Duodenal mucosa (tissue), 2 donors: ENCODE data around the gene POLE4.

ENCODE experiments used
- H3K27ac ChIP-seq: one replicate; pipeline ENCODE4 v1.7.0; 2013; ENCODE audit warnings: low read depth, low read length
- H3K27me3 ChIP-seq, 2 donors: one replicate each; pipeline ENCODE4 v1.7.0; 2013; ENCODE audit warnings: low read length in 2 of 2, control low read depth in 1 of 2; ENCODE audit not compliant: insufficient read depth in 2 of 2, control insufficient read depth in 1 of 2
- H3K36me3 ChIP-seq, 2 donors: one replicate each; pipeline ENCODE4 v1.7.0; 2013; ENCODE audit warnings: low read length in 2 of 2, control low read depth in 1 of 2; ENCODE audit not compliant: insufficient read depth in 2 of 2, control insufficient read depth in 1 of 2
- H3K4me1 ChIP-seq, 2 donors: one replicate each; pipeline ENCODE4 v1.7.0; 2013; ENCODE audit warnings: low read length in 2 of 2, control low read depth in 1 of 2; ENCODE audit not compliant: insufficient read depth in 2 of 2, control insufficient read depth in 1 of 2
- H3K4me3 ChIP-seq, 2 donors: one replicate each; pipeline ENCODE4 v1.7.0; 2013; ENCODE audit warnings: low read length in 2 of 2, low read depth in 1 of 2
- H3K9ac ChIP-seq, 2 donors: one replicate each; pipeline ENCODE4 v1.7.0; 2013; ENCODE audit warnings: low read length in 2 of 2, low read depth in 1 of 2
- H3K9me3 ChIP-seq, 2 donors: one replicate each; pipeline ENCODE4 v1.7.0; 2013; ENCODE audit warnings: low read length in 2 of 2, control low read depth in 1 of 2; ENCODE audit not compliant: control insufficient read depth in 1 of 2

Gene POLE4

DNA sequence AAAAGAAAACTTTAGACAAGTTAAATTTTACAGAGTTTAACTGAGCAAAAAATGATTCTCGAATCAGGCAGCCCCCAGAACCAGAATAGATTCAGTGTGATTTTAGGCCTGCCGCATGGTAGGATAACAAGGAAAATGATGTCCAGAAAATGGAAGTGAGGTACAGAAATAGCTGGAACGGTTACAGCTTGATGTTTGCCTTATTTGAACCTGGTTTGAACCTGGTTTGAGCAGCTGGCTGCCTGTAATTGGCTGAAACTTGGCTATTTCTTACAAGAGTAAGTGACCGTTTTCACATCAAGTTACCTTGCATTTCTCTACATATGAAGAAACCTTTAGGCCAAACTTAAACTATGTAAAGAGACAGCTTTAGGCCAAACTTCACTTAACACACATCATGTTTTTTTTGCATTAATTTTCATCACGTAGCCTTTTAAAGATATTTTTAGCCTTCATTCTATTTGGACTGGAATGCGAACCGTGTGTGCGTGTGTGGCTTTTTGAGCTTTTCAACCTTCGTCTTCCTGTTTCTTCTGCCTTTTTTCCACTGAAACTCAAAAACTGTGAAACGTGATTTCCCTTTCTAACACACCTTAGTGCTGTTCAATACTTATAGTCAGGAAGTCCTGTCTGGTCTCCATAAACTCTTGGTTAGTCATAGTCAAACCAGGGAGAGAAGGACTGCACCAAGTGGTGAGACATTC lies 4.5 kb upstream of the POLE4 start:
- Histone ChIP-seq H3K9me3 (peaks cover 3 to 6% of the 10 kb centered on the region in 2 donors), H3K9ac (no peak overlapping the region), H3K27ac (no peak overlapping the region)

DNA sequence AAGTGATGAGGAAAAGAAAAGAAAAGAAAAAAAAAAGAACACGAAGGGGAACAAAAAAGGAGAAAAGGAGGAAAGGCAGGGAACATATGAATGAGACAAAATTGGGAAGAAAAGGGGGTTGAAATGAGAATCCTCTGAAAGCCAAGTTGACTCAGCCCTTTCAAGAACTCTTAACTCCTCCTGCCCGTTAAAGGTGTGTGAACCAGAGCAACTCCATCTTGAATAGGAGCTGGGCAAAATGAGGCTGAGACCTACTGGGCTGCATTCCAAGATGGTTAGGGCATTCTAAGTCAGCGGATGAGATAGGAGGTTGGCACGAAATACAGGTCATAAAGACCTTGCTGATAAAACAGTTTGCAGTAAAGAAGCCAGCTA lies 4.0 kb upstream of the POLE4 start:
- no peaks in the 10 kb centered on the region for H3K27me3 ChIP-seq
- peaks cover 5 to 9% of the 10 kb centered on the region in 2 donors for H3K4me1 ChIP-seq
- peaks cover 3 to 6% of the 10 kb centered on the region in 2 donors for H3K9me3 ChIP-seq
- no peak overlapping the region for H3K9ac ChIP-seq
- no peak overlapping the region for H3K27ac ChIP-seq
- H3K36me3 ChIP-seq = peaks cover 0 to 3% of the 10 kb centered on the region in 2 donors
- H3K4me3 ChIP-seq = no peak overlapping the region

More for the DNA sequence above, 4.5 kb upstream of the POLE4 start:
- Histone ChIP-seq H3K4me3 (no peak overlapping the region), H3K4me1 (peaks cover 0 to 5% of the 10 kb centered on the region in 2 donors), H3K27me3 (no peaks in the 10 kb centered on the region), H3K36me3 (peaks cover 0 to 3% of the 10 kb centered on the region in 2 donors)

DNA sequence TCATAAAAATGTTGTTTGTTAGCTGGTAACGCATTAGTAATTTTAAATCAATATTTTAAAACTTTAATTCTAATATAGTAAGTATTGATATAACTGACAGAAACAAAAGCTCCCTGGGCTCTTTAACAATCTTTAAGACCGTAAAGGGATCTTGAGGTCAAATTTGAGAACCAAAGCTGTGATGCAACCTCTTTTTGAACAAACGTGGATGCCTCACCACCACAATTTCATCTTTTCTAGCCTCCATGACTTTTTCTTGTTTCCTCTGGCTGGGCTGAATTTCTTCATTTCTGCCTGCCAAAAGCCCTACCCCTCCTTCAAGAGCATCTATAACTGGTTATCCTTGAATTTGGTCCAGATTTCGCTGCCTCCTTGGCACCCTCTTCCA lies 563 bp upstream of the POLE4 start:
- Histone ChIP-seq H3K36me3 (peaks cover 0 to 1% of the 10 kb centered on the region in 2 donors), H3K9ac (peak overlapping the region; percentile 47 to 56), H3K4me1 (peaks cover 7 to 10% of the 10 kb centered on the region in 2 donors), H3K9me3 (no peaks in the 10 kb centered on the region), H3K27ac (peak overlapping the region; percentile 53), H3K4me3 (peak overlapping the region; percentile 86 to 87), H3K27me3 (no peaks in the 10 kb centered on the region)

DNA sequence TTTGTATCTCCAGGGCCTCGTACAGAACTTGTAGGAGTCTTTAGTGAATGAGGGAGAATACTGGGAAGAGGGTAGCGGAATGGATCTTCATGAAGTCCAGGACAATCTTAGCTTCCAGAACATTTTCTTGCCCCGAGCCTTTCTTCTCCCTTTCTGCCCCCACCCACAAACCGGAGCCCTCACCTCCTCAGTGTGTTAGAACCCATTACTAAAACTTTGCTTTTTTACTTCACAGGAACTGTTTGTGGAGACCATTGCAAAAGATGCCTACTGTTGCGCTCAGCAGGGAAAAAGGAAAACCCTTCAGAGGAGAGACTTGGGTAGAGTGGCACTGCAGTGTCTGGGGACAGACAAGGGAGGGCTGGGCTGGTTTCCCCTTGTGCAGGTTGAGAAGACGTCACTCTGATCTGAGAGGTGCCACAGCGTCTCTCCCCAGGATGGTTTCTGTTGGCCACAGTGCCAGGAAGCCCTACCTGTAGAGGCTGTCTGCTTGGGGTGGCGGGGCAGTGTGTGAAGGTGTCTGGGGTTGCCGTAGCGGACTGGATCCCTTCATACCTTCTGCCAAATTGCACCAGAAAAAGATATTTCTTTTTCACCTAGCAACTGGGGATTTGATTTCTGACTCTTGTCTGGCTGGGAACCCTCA lies 786 bp downstream of the POLE4 start:
- H3K27me3 ChIP-seq = no peaks in the 10 kb centered on the region
- H3K9me3 ChIP-seq = no peaks in the 10 kb centered on the region
- peak overlapping the region; percentile 86 to 87 for H3K4me3 ChIP-seq
- no peak overlapping the region for H3K27ac ChIP-seq
- no peaks in the 10 kb centered on the region for H3K36me3 ChIP-seq
- H3K4me1 ChIP-seq = peaks cover 7 to 10% of the 10 kb centered on the region in 2 donors
- peak overlapping the region; percentile 47 to 56 for H3K9ac ChIP-seq

DNA sequence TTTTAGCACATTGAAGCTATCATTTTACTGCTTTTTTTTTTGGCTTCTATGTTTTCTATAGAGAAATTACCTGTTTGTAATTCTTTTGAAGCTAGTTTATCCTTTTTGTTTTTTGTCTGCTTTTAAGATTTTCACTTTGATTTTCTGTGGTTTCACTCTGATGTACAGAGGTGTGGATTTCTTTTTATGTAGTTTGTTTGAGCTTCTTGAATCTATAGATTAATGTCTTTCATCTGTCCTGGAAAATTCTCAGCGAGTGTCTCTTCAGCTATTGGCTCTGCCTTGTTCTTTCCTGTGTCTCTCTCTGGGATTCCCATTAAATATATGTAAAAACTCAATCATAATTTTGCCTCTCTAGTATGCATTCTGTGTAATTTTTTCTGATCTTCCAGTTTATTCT lies 8.4 kb downstream of the POLE4 start:
- no peaks in the 10 kb centered on the region for H3K9me3 ChIP-seq
- H3K4me3 ChIP-seq = no peak overlapping the region
- H3K36me3 ChIP-seq = peaks cover 0 to 7% of the 10 kb centered on the region in 2 donors
- H3K9ac ChIP-seq = no peak overlapping the region
- H3K4me1 ChIP-seq = no peaks in the 10 kb centered on the region
- H3K27me3 ChIP-seq = no peaks in the 10 kb centered on the region
- no peak overlapping the region for H3K27ac ChIP-seq

DNA sequence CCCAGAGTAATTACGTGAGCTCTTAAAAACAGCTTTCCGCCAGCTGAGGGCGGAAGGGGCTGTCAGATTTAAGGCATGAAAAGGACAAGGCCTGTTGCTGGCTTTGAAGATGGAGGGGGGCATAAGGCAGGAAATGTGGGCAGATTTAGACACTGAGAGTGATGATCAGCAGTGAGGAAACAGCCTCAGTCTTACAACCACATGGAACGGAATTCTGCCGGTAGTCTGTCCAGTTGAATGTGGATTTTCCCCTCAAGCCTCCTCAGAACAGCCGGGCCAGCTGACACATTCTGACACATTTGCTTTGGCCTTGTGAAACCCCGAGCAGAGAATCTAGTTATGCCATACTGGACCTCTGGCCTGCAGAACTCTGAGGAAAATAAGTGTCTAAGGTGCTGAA lies 16.6 kb downstream of the POLE4 start:
- Histone ChIP-seq H3K27me3 (no peaks in the 10 kb centered on the region), H3K36me3 (no peaks in the 10 kb centered on the region), H3K27ac (no peak overlapping the region), H3K4me1 (no peaks in the 10 kb centered on the region), H3K4me3 (no peak overlapping the region), H3K9me3 (no peaks in the 10 kb centered on the region), H3K9ac (no peak overlapping the region)

DNA sequence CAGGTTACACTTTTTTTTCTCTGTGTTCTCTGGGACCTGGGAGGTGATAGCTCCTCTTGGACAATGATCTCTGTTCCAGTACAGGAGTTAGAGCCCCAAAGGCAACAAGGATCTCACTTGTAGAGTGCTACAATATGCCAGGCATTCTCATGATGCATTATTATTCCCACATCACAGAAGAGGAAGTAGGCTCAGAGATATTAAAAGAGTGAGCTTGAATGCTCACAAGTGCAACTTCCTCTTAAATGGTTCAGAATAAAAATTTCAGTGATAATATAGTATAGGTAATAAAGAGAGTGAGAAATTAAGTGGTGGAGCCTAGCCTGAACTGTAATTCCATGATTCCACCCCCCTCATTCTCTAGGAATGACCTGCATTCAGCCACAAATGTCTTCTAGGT lies 21.4 kb downstream of the POLE4 start:
- H3K27ac ChIP-seq = no peak overlapping the region
- H3K36me3 ChIP-seq = no peaks in the 10 kb centered on the region
- no peaks in the 10 kb centered on the region for H3K9me3 ChIP-seq
- no peaks in the 10 kb centered on the region for H3K4me1 ChIP-seq
- no peak overlapping the region for H3K4me3 ChIP-seq
- no peak overlapping the region for H3K9ac ChIP-seq
- no peaks in the 10 kb centered on the region for H3K27me3 ChIP-seq

DNA sequence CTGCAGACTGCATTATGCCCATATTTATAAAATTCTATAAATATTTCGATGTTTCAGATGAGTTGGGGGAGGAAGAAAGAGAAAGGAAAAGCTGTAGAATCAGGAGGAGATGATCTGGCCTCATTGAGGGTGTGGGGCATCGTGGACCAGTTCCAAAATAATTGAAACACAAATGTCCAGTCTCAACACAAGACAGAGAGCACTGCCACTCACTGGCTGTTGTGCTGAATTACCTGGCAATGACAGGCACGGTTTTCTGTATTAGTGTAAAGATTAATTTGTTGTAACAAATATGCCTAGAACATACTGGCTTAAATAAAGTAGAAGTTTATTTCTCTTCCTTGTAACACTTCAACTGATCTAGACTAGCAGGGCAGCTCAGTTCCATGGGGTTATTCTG lies 24.1 kb downstream of the POLE4 start:
- no peaks in the 10 kb centered on the region for H3K36me3 ChIP-seq
- no peak overlapping the region for H3K9ac ChIP-seq
- no peak overlapping the region for H3K27ac ChIP-seq
- no peak overlapping the region for H3K4me3 ChIP-seq
- H3K9me3 ChIP-seq = no peaks in the 10 kb centered on the region
- no peaks in the 10 kb centered on the region for H3K4me1 ChIP-seq
- H3K27me3 ChIP-seq = no peaks in the 10 kb centered on the region

DNA sequence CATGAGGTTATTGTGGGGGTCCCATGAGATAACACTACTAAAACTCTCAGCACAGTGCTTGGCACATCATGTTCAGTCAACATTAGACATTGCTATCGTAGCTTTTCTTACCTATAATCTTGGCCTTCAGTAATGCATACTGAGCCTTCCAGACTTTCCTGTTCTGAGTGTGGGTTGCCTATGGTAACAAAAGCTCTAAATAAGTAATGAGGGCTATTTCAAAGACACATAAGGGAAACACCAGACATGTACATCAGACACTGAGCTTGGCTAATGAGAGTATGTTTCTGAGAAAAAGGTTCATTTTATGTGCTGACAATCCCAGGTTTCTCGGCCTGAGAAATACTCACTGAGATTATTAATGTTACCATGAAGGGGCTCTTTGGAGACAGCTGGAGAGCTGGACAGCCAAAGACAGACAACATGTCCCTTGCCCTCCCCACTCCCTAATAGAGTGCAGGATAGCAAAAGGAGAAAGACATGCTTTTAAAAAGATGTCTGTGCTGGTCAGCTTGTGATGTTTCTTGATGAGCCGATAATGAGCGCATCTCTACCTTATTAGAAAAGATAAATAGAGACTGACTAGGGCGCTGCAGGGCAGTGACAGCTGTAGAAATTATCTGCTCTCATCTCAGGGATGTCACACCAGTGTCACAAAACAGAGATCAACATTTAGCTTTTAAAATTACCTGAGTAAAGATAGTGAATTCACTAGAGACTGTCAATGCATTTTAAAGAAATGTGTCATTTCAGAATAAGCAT lies 25.4 kb downstream of the POLE4 start:
- Histone ChIP-seq H3K4me3 (no peak overlapping the region), H3K27ac (no peak overlapping the region), H3K4me1 (no peaks in the 10 kb centered on the region), H3K36me3 (no peaks in the 10 kb centered on the region), H3K9me3 (no peaks in the 10 kb centered on the region), H3K27me3 (no peaks in the 10 kb centered on the region), H3K9ac (no peak overlapping the region)

DNA sequence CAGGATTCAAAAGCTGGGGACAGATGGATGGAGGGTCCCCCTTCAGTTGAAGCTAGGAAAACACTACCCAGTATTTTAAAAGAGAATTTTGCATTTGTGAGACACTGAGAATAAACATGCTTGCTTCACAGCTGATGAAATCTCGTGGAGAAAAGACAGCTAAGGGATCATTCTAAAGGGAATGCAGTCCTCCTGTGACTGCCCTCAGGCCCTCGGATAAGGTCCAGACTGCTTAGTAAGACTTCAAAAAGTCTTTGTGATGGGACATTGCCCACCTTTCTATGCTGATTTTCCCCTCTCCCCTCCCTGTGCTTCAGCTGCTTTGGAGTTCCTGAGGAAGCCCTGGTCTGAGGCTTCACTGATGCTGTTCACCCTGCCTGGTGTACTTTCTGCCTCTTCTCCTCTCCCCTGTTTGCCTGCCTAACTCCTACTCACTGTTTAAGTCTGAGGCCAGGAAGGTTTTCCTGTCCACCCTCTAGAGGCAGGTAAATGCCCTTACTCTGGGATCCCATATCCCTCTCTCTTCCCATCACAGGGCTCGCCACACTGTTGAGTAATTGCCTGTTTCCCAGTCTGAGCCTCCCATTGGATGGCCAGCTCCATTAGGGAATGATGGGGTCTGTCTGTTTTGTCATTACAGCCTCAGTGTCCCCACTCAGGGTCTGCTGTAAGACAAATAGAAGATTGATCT lies 26.6 kb downstream of the POLE4 start:
- no peaks in the 10 kb centered on the region for H3K27me3 ChIP-seq
- H3K9me3 ChIP-seq = no peaks in the 10 kb centered on the region
- no peak overlapping the region for H3K27ac ChIP-seq
- H3K36me3 ChIP-seq = no peaks in the 10 kb centered on the region
- H3K4me1 ChIP-seq = no peaks in the 10 kb centered on the region
- H3K4me3 ChIP-seq = no peak overlapping the region
- no peak overlapping the region for H3K9ac ChIP-seq
